Astrocyte (in vitro differentiated cells and primary cell): ENCODE measurements around the gene CASTOR1. TPM values are rescaled to one million over a fixed set of nuclear protein-coding genes. Genes with fewer than 3 reads are reported as not detected.

Experiments used
- DNase-seq: peaks from one replicate; pipeline ENCODE4 v3.0.0-alpha.2; 2010; ENCODE audit warnings: low read depth
- FAIRE-seq: peaks from 2 replicates; lab custom pipeline; 2011; peaks lifted over from hg19 to GRCh38; lab: Jason Lieb, UNC
- H2AFZ ChIP-seq: 2 replicates; pipeline ENCODE4 v1.6.0; 2012; ENCODE audit warnings: low read depth, low read length, inconsistent platforms
- H3K27ac ChIP-seq: 2 replicates; pipeline ENCODE4 v1.5.1; 2011; ENCODE audit warnings: low read depth, low read length, inconsistent platforms
- H3K27me3 ChIP-seq: 2 replicates; pipeline ENCODE4 v1.6.0; 2011; ENCODE audit warnings: low read length, inconsistent platforms; ENCODE audit not compliant: insufficient read depth
- H3K36me3 ChIP-seq: 2 replicates; pipeline ENCODE4 v1.5.1; 2011; ENCODE audit warnings: low read length, inconsistent platforms; ENCODE audit not compliant: insufficient read depth
- H3K4me1 ChIP-seq: 2 replicates; pipeline ENCODE4 v1.5.1; 2011; ENCODE audit warnings: low read length, inconsistent platforms; ENCODE audit not compliant: insufficient read depth
- H3K4me2 ChIP-seq: 2 replicates; pipeline ENCODE4 v1.6.0; 2012; ENCODE audit warnings: low read length, inconsistent platforms
- H3K4me3 ChIP-seq: 2 replicates; pipeline ENCODE4 v1.5.1; 2011; ENCODE audit warnings: low read depth, mild to moderate bottlenecking, low read length, inconsistent platforms; ENCODE audit not compliant: insufficient read depth
- H3K79me2 ChIP-seq: 2 replicates; pipeline ENCODE4 v1.6.0; 2012; ENCODE audit warnings: mild to moderate bottlenecking, low read length, inconsistent platforms; ENCODE audit not compliant: insufficient read depth
- H3K9ac ChIP-seq: 2 replicates; pipeline ENCODE4 v1.6.0; 2012; ENCODE audit warnings: mild to moderate bottlenecking, low read length, inconsistent platforms
- H3K9me3 ChIP-seq: 2 replicates; pipeline ENCODE4 v1.5.1; 2012; ENCODE audit warnings: low read depth, mild to moderate bottlenecking, low read length, inconsistent platforms; ENCODE audit not compliant: insufficient read depth
- H4K20me1 ChIP-seq: 2 replicates; pipeline ENCODE4 v1.6.0; 2012; ENCODE audit warnings: low read length, inconsistent platforms; ENCODE audit not compliant: insufficient read depth
- H3K27ac Mint-ChIP-seq: one replicate; pipeline ENCODE4 v1.8.0; 2021; ENCODE audit warnings: mild to moderate bottlenecking, mixed read lengths; ENCODE audit not compliant: unreplicated experiment
- H3K27me3 Mint-ChIP-seq: one replicate; pipeline ENCODE4 v1.8.0; 2021; ENCODE audit warnings: low read depth, mixed read lengths; ENCODE audit not compliant: unreplicated experiment
- H3K36me3 Mint-ChIP-seq: one replicate; pipeline ENCODE4 v1.8.0; 2021; ENCODE audit warnings: low read depth, mixed read lengths; ENCODE audit not compliant: unreplicated experiment
- H3K4me1 Mint-ChIP-seq: one replicate; pipeline ENCODE4 v1.8.0; 2021; ENCODE audit warnings: low read depth, mixed read lengths; ENCODE audit not compliant: unreplicated experiment
- H3K4me3 Mint-ChIP-seq: one replicate; pipeline ENCODE4 v1.8.0; 2021; ENCODE audit warnings: mild to moderate bottlenecking, moderate library complexity, mixed read lengths; ENCODE audit not compliant: unreplicated experiment
- H3K9me3 Mint-ChIP-seq: one replicate; pipeline ENCODE4 v1.8.0; 2021; ENCODE audit warnings: mild to moderate bottlenecking, mixed read lengths; ENCODE audit not compliant: unreplicated experiment
- EZH2 ChIP-seq: IDR thresholded peaks from 2 replicates; pipeline ENCODE4 v1.6.1; 2012; ENCODE audit warnings: mild to moderate bottlenecking, low read length, inconsistent platforms; ENCODE audit not compliant: insufficient read depth
- total RNA-seq: library from RNA; stranded (reverse); gene quantifications from 2 replicates; pipeline ENCODE4 v1.2.1, GENCODE V29; 2021
- TF ChIP-seq, protein P1 (sequence below): IDR thresholded peaks from 2 replicates; pipeline ENCODE4 v1.5.1; 2011; ENCODE audit warnings: low read depth, mild to moderate bottlenecking, inconsistent platforms, low read length, moderate library complexity; ENCODE audit not compliant: insufficient read depth

Gene CASTOR1
- total RNA-seq, 1 donor from 2014 or later, result 15.2 TPM

GRCh38 chr22:30295576-30295975 is 6.3 kb upstream of the CASTOR1 start:
- FAIRE-seq, result no peak

GRCh38 chr22:30294830-30295229 is 5.5 kb upstream of the CASTOR1 start:
- Histone ChIP-seq H3K9me3 (no peaks in the 10 kb centered on the region), H4K20me1 (peaks cover 66% of the 10 kb centered on the region), H3K4me1 (peaks cover 18% of the 10 kb centered on the region), H3K9ac (no peak overlapping the region), H3K79me2 (no peaks in the 10 kb centered on the region), H3K4me3 (no peak overlapping the region), H3K4me2 (no peak overlapping the region), H3K27me3 (no peaks in the 10 kb centered on the region), H2AFZ (no peak overlapping the region), H3K36me3 (peaks cover 25% of the 10 kb centered on the region), H3K27ac (no peak overlapping the region)
- Mint-ChIP-seq H3K27me3 (no peaks in the 10 kb centered on the region), H3K27ac (no peak overlapping the region), H3K9me3 (no peaks in the 10 kb centered on the region), H3K4me3 (no peak overlapping the region), H3K36me3 (peaks cover 35% of the 10 kb centered on the region), H3K4me1 (no peaks in the 10 kb centered on the region)
- TF ChIP-seq EZH2, result no peak
- TF ChIP-seq, protein P1, sequence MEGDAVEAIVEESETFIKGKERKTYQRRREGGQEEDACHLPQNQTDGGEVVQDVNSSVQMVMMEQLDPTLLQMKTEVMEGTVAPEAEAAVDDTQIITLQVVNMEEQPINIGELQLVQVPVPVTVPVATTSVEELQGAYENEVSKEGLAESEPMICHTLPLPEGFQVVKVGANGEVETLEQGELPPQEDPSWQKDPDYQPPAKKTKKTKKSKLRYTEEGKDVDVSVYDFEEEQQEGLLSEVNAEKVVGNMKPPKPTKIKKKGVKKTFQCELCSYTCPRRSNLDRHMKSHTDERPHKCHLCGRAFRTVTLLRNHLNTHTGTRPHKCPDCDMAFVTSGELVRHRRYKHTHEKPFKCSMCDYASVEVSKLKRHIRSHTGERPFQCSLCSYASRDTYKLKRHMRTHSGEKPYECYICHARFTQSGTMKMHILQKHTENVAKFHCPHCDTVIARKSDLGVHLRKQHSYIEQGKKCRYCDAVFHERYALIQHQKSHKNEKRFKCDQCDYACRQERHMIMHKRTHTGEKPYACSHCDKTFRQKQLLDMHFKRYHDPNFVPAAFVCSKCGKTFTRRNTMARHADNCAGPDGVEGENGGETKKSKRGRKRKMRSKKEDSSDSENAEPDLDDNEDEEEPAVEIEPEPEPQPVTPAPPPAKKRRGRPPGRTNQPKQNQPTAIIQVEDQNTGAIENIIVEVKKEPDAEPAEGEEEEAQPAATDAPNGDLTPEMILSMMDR, result no peak
- no peak for FAIRE-seq
- DNase-seq, result no peak

More at GRCh38 chr22:30295576-30295975, 6.3 kb upstream of the CASTOR1 start:
- H3K27me3 ChIP-seq, result no peaks in the 10 kb centered on the region
- no peaks in the 10 kb centered on the region for H3K9me3 ChIP-seq
- Mint-ChIP-seq H3K36me3 (peaks cover 35% of the 10 kb centered on the region), H3K27ac (peak overlapping the region; percentile 18), H3K9me3 (no peaks in the 10 kb centered on the region), H3K4me3 (no peak overlapping the region), H3K4me1 (no peaks in the 10 kb centered on the region), H3K27me3 (no peaks in the 10 kb centered on the region)
- H3K4me2 ChIP-seq, result no peak overlapping the region
- H3K4me3 ChIP-seq, result no peak overlapping the region
- DNase-seq, result no peak
- no peak overlapping the region for H3K9ac ChIP-seq
- peaks cover 11% of the 10 kb centered on the region for H3K4me1 ChIP-seq
- peaks cover 25% of the 10 kb centered on the region for H3K36me3 ChIP-seq
- H3K27ac ChIP-seq, result no peak overlapping the region
- H4K20me1 ChIP-seq, result peaks cover 66% of the 10 kb centered on the region
- no peak overlapping the region for H2AFZ ChIP-seq
- no peak for TF ChIP-seq EZH2
- TF ChIP-seq, protein P1, result no peak
- no peaks in the 10 kb centered on the region for H3K79me2 ChIP-seq

DNA sequence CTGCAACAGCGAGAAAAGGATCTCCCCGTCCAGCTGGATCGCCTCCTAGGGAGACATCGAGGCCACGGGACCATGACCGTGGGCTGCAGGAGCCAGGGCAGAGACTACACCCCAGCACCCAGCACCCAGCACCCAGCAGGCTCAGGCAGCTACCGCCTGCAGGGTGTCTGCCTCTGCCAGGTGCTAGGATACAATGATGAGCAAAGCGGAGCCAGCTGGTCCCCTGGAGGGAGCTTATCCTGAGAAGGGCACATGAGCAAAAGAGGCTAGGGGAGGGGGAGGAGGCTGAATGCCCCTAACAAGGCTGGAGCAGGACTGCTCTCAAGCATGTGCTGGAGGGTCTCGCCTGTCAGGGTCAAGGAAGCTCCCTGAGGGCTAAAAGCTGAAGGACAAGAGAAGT is 4.8 kb upstream of the CASTOR1 start:
- Mint-ChIP-seq H3K4me3 (peak overlapping the region; percentile 47), H3K9me3 (no peaks in the 10 kb centered on the region), H3K4me1 (no peaks in the 10 kb centered on the region), H3K36me3 (peaks cover 34% of the 10 kb centered on the region), H3K27me3 (no peaks in the 10 kb centered on the region), H3K27ac (no peak overlapping the region)
- peaks cover 19% of the 10 kb centered on the region for H3K4me1 ChIP-seq
- FAIRE-seq (no peak), DNase-seq (no peak)
- no peak overlapping the region for H3K27ac ChIP-seq
- H2AFZ ChIP-seq, result no peak overlapping the region
- no peak overlapping the region for H3K4me2 ChIP-seq
- no peak overlapping the region for H3K4me3 ChIP-seq
- H3K79me2 ChIP-seq, result no peaks in the 10 kb centered on the region
- peaks cover 58% of the 10 kb centered on the region for H4K20me1 ChIP-seq
- peaks cover 24% of the 10 kb centered on the region for H3K36me3 ChIP-seq
- no peaks in the 10 kb centered on the region for H3K9me3 ChIP-seq
- H3K27me3 ChIP-seq, result no peaks in the 10 kb centered on the region
- no peak for TF ChIP-seq EZH2
- TF ChIP-seq, protein P1, result no peak
- H3K9ac ChIP-seq, result no peak overlapping the region
